ENCODE results near the gene ABRACL. TPM values are rescaled to one million over a fixed set of nuclear protein-coding genes. Genes with fewer than 3 reads are reported as not detected.

ABRACL gene
- polyA plus RNA-seq, 4 donors = 106 to 227 (median 147) TPM

- H3K27ac ChIP-seq (ENCODE audit: low read depth in 1 of 3, low read length in 2 of 3) = no peak overlapping the region
- WGBS, 3 donors = 70 to 83% (median 81%) methylated on average over 4 of the region's 4 CpGs
Observed at GRCh38 chr6:138999949-139000725, 28.4 kb upstream of the ABRACL start.

GRCh38 chr6:139003751-139004150 is 24.8 kb upstream of the ABRACL start:
- no peaks in the 10 kb centered on the region for H3K36me3 ChIP-seq (ENCODE audit: control insufficient read depth in 3 of 3, insufficient read depth in 2 of 3, low read depth in 1 of 3, low read length in 3 of 3)
- H3K27ac ChIP-seq (ENCODE audit: low read depth in 1 of 3, low read length in 2 of 3) = no peak overlapping the region
- H3K9me3 ChIP-seq (ENCODE audit: control insufficient read depth in 2 of 2, insufficient read depth in 1 of 2, low read depth in 1 of 2, low read length in 1 of 2) = no peaks in the 10 kb centered on the region
- FAIRE-seq = no peak
- no peak overlapping the region for H3K4me3 ChIP-seq (ENCODE audit: low read depth in 1 of 3, low read length in 3 of 3)
- no peak for DNase-seq
- no peaks in the 10 kb centered on the region for H3K27me3 ChIP-seq (ENCODE audit: control insufficient read depth in 3 of 3, insufficient read depth in 3 of 3, low read length in 3 of 3)
- H3K4me1 ChIP-seq (ENCODE audit: control insufficient read depth in 3 of 3, insufficient read depth in 2 of 3, low read depth in 1 of 3, low read length in 2 of 3) = no peaks in the 10 kb centered on the region

More at GRCh38 chr6:138999949-139000725, 28.4 kb upstream of the ABRACL start:
- no peak for FAIRE-seq
- Histone ChIP-seq H3K36me3 (ENCODE audit: control insufficient read depth in 3 of 3, insufficient read depth in 2 of 3, low read depth in 1 of 3, low read length in 3 of 3) (no peaks in the 10 kb centered on the region), H3K27me3 (ENCODE audit: control insufficient read depth in 3 of 3, insufficient read depth in 3 of 3, low read length in 3 of 3) (no peaks in the 10 kb centered on the region), H3K4me3 (ENCODE audit: low read depth in 1 of 3, low read length in 3 of 3) (no peak overlapping the region), H3K4me1 (ENCODE audit: control insufficient read depth in 3 of 3, insufficient read depth in 2 of 3, low read depth in 1 of 3, low read length in 2 of 3) (no peaks in the 10 kb centered on the region), H3K9me3 (ENCODE audit: control insufficient read depth in 2 of 2, insufficient read depth in 1 of 2, low read depth in 1 of 2, low read length in 1 of 2) (no peaks in the 10 kb centered on the region)
- DNase-seq = no peak

GRCh38 chr6:139006477-139006876 is 22.1 kb upstream of the ABRACL start:
- whole genome bisulfite sequencing, 3 donors = 84 to 90% (median 85%) methylated on average over 3 of the region's 3 CpGs
- Histone ChIP-seq H3K27ac (ENCODE audit: low read depth in 1 of 3, low read length in 2 of 3) (no peak overlapping the region), H3K27me3 (ENCODE audit: control insufficient read depth in 3 of 3, insufficient read depth in 3 of 3, low read length in 3 of 3) (no peaks in the 10 kb centered on the region), H3K4me3 (ENCODE audit: low read depth in 1 of 3, low read length in 3 of 3) (no peak overlapping the region), H3K9me3 (ENCODE audit: control insufficient read depth in 2 of 2, insufficient read depth in 1 of 2, low read depth in 1 of 2, low read length in 1 of 2) (no peaks in the 10 kb centered on the region), H3K36me3 (ENCODE audit: control insufficient read depth in 3 of 3, insufficient read depth in 2 of 3, low read depth in 1 of 3, low read length in 3 of 3) (no peaks in the 10 kb centered on the region), H3K4me1 (ENCODE audit: control insufficient read depth in 3 of 3, insufficient read depth in 2 of 3, low read depth in 1 of 3, low read length in 2 of 3) (no peaks in the 10 kb centered on the region)
- FAIRE-seq (no peak), DNase-seq (no peak)

GRCh38 chr6:139007428-139007827 is 21.1 kb upstream of the ABRACL start:
- DNase-seq (no peak), FAIRE-seq (no peak)
- Histone ChIP-seq H3K9me3 (ENCODE audit: control insufficient read depth in 2 of 2, insufficient read depth in 1 of 2, low read depth in 1 of 2, low read length in 1 of 2) (no peaks in the 10 kb centered on the region), H3K4me1 (ENCODE audit: control insufficient read depth in 3 of 3, insufficient read depth in 2 of 3, low read depth in 1 of 3, low read length in 2 of 3) (no peaks in the 10 kb centered on the region), H3K27me3 (ENCODE audit: control insufficient read depth in 3 of 3, insufficient read depth in 3 of 3, low read length in 3 of 3) (no peaks in the 10 kb centered on the region), H3K36me3 (ENCODE audit: control insufficient read depth in 3 of 3, insufficient read depth in 2 of 3, low read depth in 1 of 3, low read length in 3 of 3) (no peaks in the 10 kb centered on the region), H3K27ac (ENCODE audit: low read depth in 1 of 3, low read length in 2 of 3) (no peak overlapping the region), H3K4me3 (ENCODE audit: low read depth in 1 of 3, low read length in 3 of 3) (no peak overlapping the region)
- 90 to 91% (median 90%) methylated on average over 1 of the region's 1 CpG for WGBS, 3 donors

GRCh38 chr6:139008117-139008516 is 20.4 kb upstream of the ABRACL start:
- no peaks in the 10 kb centered on the region for H3K27me3 ChIP-seq (ENCODE audit: control insufficient read depth in 3 of 3, insufficient read depth in 3 of 3, low read length in 3 of 3)
- WGBS, 3 donors = 80 to 85% (median 84%) methylated on average over 9 of the region's 9 CpGs
- no peak overlapping the region for H3K27ac ChIP-seq (ENCODE audit: low read depth in 1 of 3, low read length in 2 of 3)
- FAIRE-seq (no peak), DNase-seq (no peak)
- H3K36me3 ChIP-seq (ENCODE audit: control insufficient read depth in 3 of 3, insufficient read depth in 2 of 3, low read depth in 1 of 3, low read length in 3 of 3) = no peaks in the 10 kb centered on the region
- H3K4me1 ChIP-seq (ENCODE audit: control insufficient read depth in 3 of 3, insufficient read depth in 2 of 3, low read depth in 1 of 3, low read length in 2 of 3) = no peaks in the 10 kb centered on the region
- H3K9me3 ChIP-seq (ENCODE audit: control insufficient read depth in 2 of 2, insufficient read depth in 1 of 2, low read depth in 1 of 2, low read length in 1 of 2) = no peaks in the 10 kb centered on the region
- H3K4me3 ChIP-seq (ENCODE audit: low read depth in 1 of 3, low read length in 3 of 3) = no peak overlapping the region

GRCh38 chr6:139010674-139011073 is 17.9 kb upstream of the ABRACL start:
- DNase-seq (no peak), FAIRE-seq (no peak)
- no peaks in the 10 kb centered on the region for H3K4me1 ChIP-seq (ENCODE audit: control insufficient read depth in 3 of 3, insufficient read depth in 2 of 3, low read depth in 1 of 3, low read length in 2 of 3)
- H3K4me3 ChIP-seq (ENCODE audit: low read depth in 1 of 3, low read length in 3 of 3) = no peak overlapping the region
- H3K36me3 ChIP-seq (ENCODE audit: control insufficient read depth in 3 of 3, insufficient read depth in 2 of 3, low read depth in 1 of 3, low read length in 3 of 3) = no peaks in the 10 kb centered on the region
- H3K27ac ChIP-seq (ENCODE audit: low read depth in 1 of 3, low read length in 2 of 3) = no peak overlapping the region
- no peaks in the 10 kb centered on the region for H3K9me3 ChIP-seq (ENCODE audit: control insufficient read depth in 2 of 2, insufficient read depth in 1 of 2, low read depth in 1 of 2, low read length in 1 of 2)
- no peaks in the 10 kb centered on the region for H3K27me3 ChIP-seq (ENCODE audit: control insufficient read depth in 3 of 3, insufficient read depth in 3 of 3, low read length in 3 of 3)

- FAIRE-seq = no peak
- Histone ChIP-seq H3K27me3 (ENCODE audit: control insufficient read depth in 3 of 3, insufficient read depth in 3 of 3, low read length in 3 of 3) (no peaks in the 10 kb centered on the region), H3K4me3 (ENCODE audit: low read depth in 1 of 3, low read length in 3 of 3) (no peak overlapping the region), H3K36me3 (ENCODE audit: control insufficient read depth in 3 of 3, insufficient read depth in 2 of 3, low read depth in 1 of 3, low read length in 3 of 3) (no peaks in the 10 kb centered on the region), H3K4me1 (ENCODE audit: control insufficient read depth in 3 of 3, insufficient read depth in 2 of 3, low read depth in 1 of 3, low read length in 2 of 3) (no peaks in the 10 kb centered on the region), H3K9me3 (ENCODE audit: control insufficient read depth in 2 of 2, insufficient read depth in 1 of 2, low read depth in 1 of 2, low read length in 1 of 2) (no peaks in the 10 kb centered on the region), H3K27ac (ENCODE audit: low read depth in 1 of 3, low read length in 2 of 3) (no peak overlapping the region)
- DNase-seq = no peak
- 76 to 89% (median 84%) methylated on average over 3 of the region's 3 CpGs for WGBS, 3 donors
Observed at GRCh38 chr6:139011980-139012379, 16.6 kb upstream of the ABRACL start.

GRCh38 chr6:139013185-139013800 is 15.3 kb upstream of the ABRACL start:
- Histone ChIP-seq H3K4me1 (ENCODE audit: control insufficient read depth in 3 of 3, insufficient read depth in 2 of 3, low read depth in 1 of 3, low read length in 2 of 3) (no peaks in the 10 kb centered on the region), H3K9me3 (ENCODE audit: control insufficient read depth in 2 of 2, insufficient read depth in 1 of 2, low read depth in 1 of 2, low read length in 1 of 2) (no peaks in the 10 kb centered on the region), H3K36me3 (ENCODE audit: control insufficient read depth in 3 of 3, insufficient read depth in 2 of 3, low read depth in 1 of 3, low read length in 3 of 3) (no peaks in the 10 kb centered on the region), H3K27me3 (ENCODE audit: control insufficient read depth in 3 of 3, insufficient read depth in 3 of 3, low read length in 3 of 3) (no peaks in the 10 kb centered on the region), H3K4me3 (ENCODE audit: low read depth in 1 of 3, low read length in 3 of 3) (no peak overlapping the region), H3K27ac (ENCODE audit: low read depth in 1 of 3, low read length in 2 of 3) (no peak overlapping the region)
- WGBS, 3 donors = 91 to 99% (median 98%) methylated on average over 4 of the region's 4 CpGs
- DNase-seq = no peak
- FAIRE-seq = no peak

GRCh38 chr6:139014945-139015344 is 13.6 kb upstream of the ABRACL start:
- Histone ChIP-seq H3K9me3 (ENCODE audit: control insufficient read depth in 2 of 2, insufficient read depth in 1 of 2, low read depth in 1 of 2, low read length in 1 of 2) (no peaks in the 10 kb centered on the region), H3K4me1 (ENCODE audit: control insufficient read depth in 3 of 3, insufficient read depth in 2 of 3, low read depth in 1 of 3, low read length in 2 of 3) (no peaks in the 10 kb centered on the region), H3K27ac (ENCODE audit: low read depth in 1 of 3, low read length in 2 of 3) (no peak overlapping the region), H3K4me3 (ENCODE audit: low read depth in 1 of 3, low read length in 3 of 3) (no peak overlapping the region), H3K36me3 (ENCODE audit: control insufficient read depth in 3 of 3, insufficient read depth in 2 of 3, low read depth in 1 of 3, low read length in 3 of 3) (no peaks in the 10 kb centered on the region), H3K27me3 (ENCODE audit: control insufficient read depth in 3 of 3, insufficient read depth in 3 of 3, low read length in 3 of 3) (no peaks in the 10 kb centered on the region)
- WGBS, 3 donors = 82 to 88% (median 85%) methylated on average over 3 of the region's 3 CpGs
- no peak for DNase-seq
- FAIRE-seq = no peak

Measured in small intestine (tissue), 7 donors.